AG04450 (cell line): ENCODE data around the gene TMEM72. TPM values are rescaled to one million over a fixed set of nuclear protein-coding genes. Genes with fewer than 3 reads are reported as not detected.
A peak's percentile ranks its signal among the peaks of the same experiment; 100 is the strongest.

Experiments used
- CTCF ChIA-PET: fragments of 300-600, 350-600 bp; formaldehyde crosslinking; extraction: SDS; loops from one replicate; lab custom pipeline; 2022; ENCODE audit warnings: antibody characterized with exemption, inconsistent platforms; lab: Charles Lee
- POLR2A ChIA-PET: fragments of 350-600 bp; formaldehyde crosslinking; extraction: SDS; loops from one replicate; lab custom pipeline; 2021; ENCODE audit warnings: antibody characterized with exemption, inconsistent platforms; lab: Yijun Ruan, JAX
- DNase-seq: peaks from one replicate; pipeline ENCODE4 v3.0.0-alpha.2; 2011; ENCODE audit warnings: low read depth, low spot score
- H3K27ac ChIP-seq: one replicate; pipeline ENCODE4 v1.5.1; 2012; ENCODE audit warnings: low read depth, low read length, control low read depth
- H3K27me3 ChIP-seq: one replicate; pipeline ENCODE4 v1.6.0; 2012; ENCODE audit warnings: low read length; ENCODE audit not compliant: control insufficient read depth, insufficient read depth
- H3K4me3 ChIP-seq: 2 replicates; pipeline ENCODE4 v1.5.1; 2011; ENCODE audit warnings: mild to moderate bottlenecking, low read depth, low read length, control low read depth
- H3K9me3 ChIP-seq: 2 replicates; pipeline ENCODE4 v1.5.1; 2012; ENCODE audit warnings: low read length; ENCODE audit not compliant: control insufficient read depth, insufficient read depth
- CTCF ChIP-seq: IDR thresholded peaks from 2 replicates; pipeline ENCODE4 v1.5.1; 2011; ENCODE audit warnings: low read depth, low read length, control low read depth, inconsistent platforms
- polyA plus RNA-seq: library from polyadenylated mRNA; depleted of rRNA; stranded (reverse); fragments of >200 nt; gene quantifications from 2 replicates; pipeline ENCODE4 v1.2.3, GENCODE V29; 2011

TMEM72 gene
- polyA plus RNA-seq, 1 experiment, result not detected

- Histone ChIP-seq H3K9me3 (peaks cover 6% of the 10 kb centered on the region; the same call in 1 of the 2 replicates), H3K27ac (peak overlapping the region; percentile 98), H3K27me3 (no peaks in the 10 kb centered on the region), H3K4me3 (no peak overlapping the region)
- TF ChIP-seq CTCF, result no peak
- POLR2A ChIA-PET, result interaction anchor here (0.8 to 1.7 kb wide), 4 partner anchors 16 to 29 kb away, joined by 3 to 10 read pairs (median 4); partner anchors contain the start of gene ZNF22
- DNase-seq, result peak; percentile 58
- CTCF ChIA-PET, result interaction anchor here (0.8 kb wide), 1 partner anchor 13 kb away, joined by 3 read pairs; no protein-coding TSS in a partner anchor
Observed at GRCh38 chr10:44981172-44982113, 70.3 kb downstream of the TMEM72 start.

GRCh38 chr10:44982114-44982460 is 71.0 kb downstream of the TMEM72 start:
- no peak overlapping the region for H3K4me3 ChIP-seq
- TF ChIP-seq CTCF, result no peak
- no peaks in the 10 kb centered on the region for H3K27me3 ChIP-seq
- ChIA-PET POLR2A (interaction anchor here (1.4 to 1.7 kb wide), 2 partner anchors 18 to 19 kb away, joined by 6 to 10 read pairs; partner anchors contain the start of gene ZNF22), CTCF (no interaction called here)
- DNase-seq, result no peak
- peak overlapping the region; percentile 98 for H3K27ac ChIP-seq
- H3K9me3 ChIP-seq, result peaks cover 6% of the 10 kb centered on the region; the same call in 1 of the 2 replicates

- no peak overlapping the region for H3K4me3 ChIP-seq
- peak overlapping the region; percentile 98 for H3K27ac ChIP-seq
- no peak for DNase-seq
- ChIA-PET POLR2A (no interaction called here), CTCF (no interaction called here)
- no peak for TF ChIP-seq CTCF
- no peaks in the 10 kb centered on the region for H3K27me3 ChIP-seq
- peaks cover 6% of the 10 kb centered on the region; the same call in 1 of the 2 replicates for H3K9me3 ChIP-seq
Observed at GRCh38 chr10:44982496-44982895, 71.4 kb downstream of the TMEM72 start.

GRCh38 chr10:44983066-44983894 is 72.1 kb downstream of the TMEM72 start:
- no peak for DNase-seq
- TF ChIP-seq CTCF, result no peak
- CTCF ChIA-PET, result interaction anchor here (0.8 kb wide), 1 partner anchor 8 kb away, joined by 6 read pairs; no protein-coding TSS in a partner anchor
- POLR2A ChIA-PET, result no interaction called here
- Histone ChIP-seq H3K27me3 (no peaks in the 10 kb centered on the region), H3K4me3 (no peak overlapping the region), H3K27ac (no peak overlapping the region), H3K9me3 (no peaks in the 10 kb centered on the region)
